K562 (cell line): ENCODE data around the gene ACTR5. TPM values are rescaled to one million over a fixed set of nuclear protein-coding genes. Genes with fewer than 3 reads are reported as not detected.

Experiments used
- CBFA2T2 ChIP-seq: fragments of 450-650 bp; conservative IDR thresholded peaks from 2 replicates; pipeline ENCODE4 v1.6.1; 2017; ENCODE audit warnings: mild to moderate bottlenecking
- CREM ChIP-seq: IDR thresholded peaks from 2 replicates; pipeline ENCODE4 v1.6.1; 2014; ENCODE audit warnings: antibody characterized with exemption, low read depth
- ESRRA ChIP-seq: fragments of 450-650 bp; IDR thresholded peaks from 2 replicates; pipeline ENCODE4 v1.6.1; 2014; ENCODE audit warnings: low read depth, mild to moderate bottlenecking, moderate library complexity, borderline replicate concordance
- HCFC1 ChIP-seq: IDR thresholded peaks from 2 replicates; pipeline ENCODE4 v1.6.1; 2012; ENCODE audit warnings: low read depth, low read length, improper control_type of control experiment
- HDAC1 ChIP-seq, 2 experiments: fragments of 450-650 bp; IDR thresholded peaks; 2 replicates each; pipeline ENCODE4 v1.6.1; 2016 to 2017; ENCODE audit warnings: inconsistent platforms in 1 of 2, mild to moderate bottlenecking in 1 of 2, moderate library complexity in 1 of 2
- HIVEP1 ChIP-seq: fragments of 250-450 bp; sonication (Bioruptor Pico); IDR thresholded peaks from 2 replicates; pipeline ENCODE4 v1.4.0; 2020; ENCODE audit warnings: mild to moderate bottlenecking
- KDM4B ChIP-seq, 2 experiments: fragments of 450-650 bp in 1 of 2; sonication (generic) in 1 of 2; IDR thresholded peaks; 2 replicates each; pipeline ENCODE4 v1.6.1; 2016 to 2017; ENCODE audit warnings: borderline replicate concordance in 2 of 2, antibody characterized with exemption in 1 of 2, low read depth in 1 of 2, mild to moderate bottlenecking in 1 of 2
- KLF16 ChIP-seq: IDR thresholded peaks from 2 replicates; pipeline ENCODE4 v1.6.1; 2016; ENCODE audit warnings: antibody characterized with exemption
- NR4A1 ChIP-seq, 2 experiments: fragments of 250-450 bp in 1 of 2; fragments of 450-650 bp in 1 of 2; sonication (Bioruptor Pico) in 1 of 2; IDR thresholded peaks; 2 replicates each; pipeline versions ENCODE4 v1.4.0 to v1.6.1; 2016 to 2020; ENCODE audit warnings: mild to moderate bottlenecking in 2 of 2, missing compliant biosample characterization in 1 of 2, missing genetic modification characterization in 1 of 2, moderate library complexity in 1 of 2
- RAD51 ChIP-seq: fragments of 450-650 bp; IDR thresholded peaks from 2 replicates; pipeline ENCODE4 v1.7.1; 2016; ENCODE audit warnings: low read depth, mild to moderate bottlenecking, borderline replicate concordance
- SMC3 ChIP-seq: conservative IDR thresholded peaks from 2 replicates; pipeline ENCODE4 v1.6.1; 2011; ENCODE audit warnings: low read depth, low read length, improper control_type of control experiment; ENCODE audit not compliant: insufficient read depth
- ZNF57 ChIP-seq: fragments of 450-650 bp; formaldehyde crosslinking; IDR thresholded peaks from 2 replicates; pipeline ENCODE4 v1.4.0; 2020; ENCODE audit warnings: mild to moderate bottlenecking, moderate library complexity
- polyA plus RNA-seq, 8 experiments: library from polyadenylated mRNA; depleted of rRNA in 4 of 8; stranded (reverse) in 5 of 8; unstranded in 3 of 8; fragments of >200 nt; fragmentation: Nextera tagmentation in 2 of 8; fragmentation: Illumina TruSeq in 1 of 8; extraction: Ambion mirVana in 2 of 8; extraction: Trizol in 1 of 8; gene quantifications; 2 replicates each; pipeline versions ENCODE4 v1.2.1 to v1.2.3, GENCODE V29; 2011 to 2014; ENCODE audit warnings: inconsistent platforms in 1 of 8, missing spikeins in 1 of 8
- total RNA-seq, 7 experiments: library from RNA; depleted of rRNA in 6 of 7; stranded (reverse); fragments of >200 nt in 6 of 7; fragmentation: Illumina TruSeq in 2 of 7; extraction: Trizol in 2 of 7; gene quantifications; 2 replicates each; pipeline versions ENCODE4 v1.2.1 to v1.2.3, GENCODE V29; 2011 to 2021; ENCODE audit warnings: low replicate concordance in 1 of 7
- TF ChIP-seq, protein P1 (sequence below), 3 experiments: fragments of 200-800 bp in 1 of 3; fragments of 250-450 bp in 1 of 3; fragments of 450-650 bp in 1 of 3; sonication (Bioruptor Pico) in 1 of 3; sonication (Bioruptor generic) in 1 of 3; formaldehyde crosslinking in 1 of 3; IDR thresholded peaks; 2 replicates each; pipeline versions ENCODE4 v1.6.1 to v1.8.0; 2016 to 2022; ENCODE audit warnings: mild to moderate bottlenecking in 2 of 3, missing genetic modification characterization in 2 of 3, missing compliant biosample characterization in 1 of 3, moderate library complexity in 1 of 3
- TF ChIP-seq, protein P2 (sequence below): fragments of 250-450 bp; sonication (Bioruptor Pico); IDR thresholded peaks from 2 replicates; pipeline ENCODE4 v1.5.0; 2022; ENCODE audit warnings: mild to moderate bottlenecking
- TF ChIP-seq, protein P3 (sequence below): fragments of 450-650 bp; conservative IDR thresholded peaks from 2 replicates; pipeline ENCODE4 v1.6.1; 2016; ENCODE audit warnings: missing genetic modification characterization, low read depth, mild to moderate bottlenecking, control low read depth, missing compliant biosample characterization
- TF ChIP-seq, protein P4 (sequence below): IDR thresholded peaks from 2 replicates; pipeline ENCODE4 v1.6.1; 2011; ENCODE audit warnings: borderline replicate concordance, low read depth, mild to moderate bottlenecking, moderate library complexity, low read length; ENCODE audit not compliant: insufficient read depth, poor library complexity, severe bottlenecking

Gene ACTR5
- total and polyA plus RNA-seq, 9 of the 15 experiments (the other 6 are each of a cell fraction or from before 2014, with no cell fraction given), result 0.93 to 18.8 (median 12.9) TPM

DNA sequence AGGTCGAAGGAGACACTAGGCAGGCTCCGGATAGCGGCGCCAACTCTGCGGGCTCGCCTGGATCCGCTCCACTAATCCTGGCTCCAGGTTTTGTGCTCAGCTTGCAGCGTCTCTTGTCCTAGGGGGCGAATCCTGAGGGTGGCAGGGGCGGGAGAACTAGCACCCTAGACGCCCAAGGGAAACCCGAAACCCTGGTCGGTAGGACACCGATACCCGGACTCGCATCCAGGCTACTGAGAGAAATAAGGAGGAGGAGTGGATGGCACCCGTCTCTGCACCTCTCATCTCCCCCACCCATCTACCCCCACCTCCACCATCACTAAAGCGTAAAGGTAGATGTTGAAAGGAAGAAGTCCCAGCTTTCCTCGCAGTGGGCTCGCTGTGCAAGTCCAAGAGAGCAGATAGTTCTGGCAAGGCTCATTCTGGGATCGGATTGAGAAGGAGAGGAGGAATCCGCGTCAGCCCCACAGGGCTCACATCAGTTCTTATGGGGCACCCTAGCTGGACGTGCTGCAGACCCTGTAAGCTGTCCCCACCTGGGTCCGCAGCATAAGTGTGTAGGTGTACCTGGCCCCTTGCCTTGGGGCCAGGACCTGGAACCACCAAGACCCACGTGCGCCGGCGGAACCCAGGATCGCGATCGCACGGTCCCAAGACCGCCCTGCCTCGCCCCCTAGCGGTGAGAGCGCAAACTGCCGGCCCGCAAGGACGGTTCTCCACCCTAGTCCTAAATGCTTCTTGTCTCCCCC is 17.1 kb upstream of the ACTR5 start (continued):
- TF ChIP-seq CBFA2T2 (no peak), NR4A1 (CRISPR knock-in tag; IDR thresholded peaks at IDR 0.05) (no peak), NR4A1 (tag; IDR thresholded peaks at IDR 0.05) (no peak), KLF16 (peak; percentile 39; the same call in 1 of the 2 replicates), HCFC1 (peak; percentile 18; the same call in 1 of the 2 replicates), RAD51 (peak; percentile 13; the same call in 1 of the 2 replicates), ZNF57 (no peak), SMC3 (peak; percentile 67), KDM4B (IDR thresholded peaks at IDR 0.05; ENCODE audit: borderline replicate concordance in 2 of 2, low read depth in 1 of 2) (no peak), CREM (peak; percentile 54; the same call in 1 of the 2 replicates), HDAC1 (IDR thresholded peaks at IDR 0.05) (0 out of 4 replicates have a peak, but pooled peaks of 1 of the 2 experiments have one; percentile 22), ESRRA (peak; percentile 21; the same call in 1 of the 2 replicates), HIVEP1 (CRISPR knock-in tag) (no peak)
- TF ChIP-seq, protein P1, sequence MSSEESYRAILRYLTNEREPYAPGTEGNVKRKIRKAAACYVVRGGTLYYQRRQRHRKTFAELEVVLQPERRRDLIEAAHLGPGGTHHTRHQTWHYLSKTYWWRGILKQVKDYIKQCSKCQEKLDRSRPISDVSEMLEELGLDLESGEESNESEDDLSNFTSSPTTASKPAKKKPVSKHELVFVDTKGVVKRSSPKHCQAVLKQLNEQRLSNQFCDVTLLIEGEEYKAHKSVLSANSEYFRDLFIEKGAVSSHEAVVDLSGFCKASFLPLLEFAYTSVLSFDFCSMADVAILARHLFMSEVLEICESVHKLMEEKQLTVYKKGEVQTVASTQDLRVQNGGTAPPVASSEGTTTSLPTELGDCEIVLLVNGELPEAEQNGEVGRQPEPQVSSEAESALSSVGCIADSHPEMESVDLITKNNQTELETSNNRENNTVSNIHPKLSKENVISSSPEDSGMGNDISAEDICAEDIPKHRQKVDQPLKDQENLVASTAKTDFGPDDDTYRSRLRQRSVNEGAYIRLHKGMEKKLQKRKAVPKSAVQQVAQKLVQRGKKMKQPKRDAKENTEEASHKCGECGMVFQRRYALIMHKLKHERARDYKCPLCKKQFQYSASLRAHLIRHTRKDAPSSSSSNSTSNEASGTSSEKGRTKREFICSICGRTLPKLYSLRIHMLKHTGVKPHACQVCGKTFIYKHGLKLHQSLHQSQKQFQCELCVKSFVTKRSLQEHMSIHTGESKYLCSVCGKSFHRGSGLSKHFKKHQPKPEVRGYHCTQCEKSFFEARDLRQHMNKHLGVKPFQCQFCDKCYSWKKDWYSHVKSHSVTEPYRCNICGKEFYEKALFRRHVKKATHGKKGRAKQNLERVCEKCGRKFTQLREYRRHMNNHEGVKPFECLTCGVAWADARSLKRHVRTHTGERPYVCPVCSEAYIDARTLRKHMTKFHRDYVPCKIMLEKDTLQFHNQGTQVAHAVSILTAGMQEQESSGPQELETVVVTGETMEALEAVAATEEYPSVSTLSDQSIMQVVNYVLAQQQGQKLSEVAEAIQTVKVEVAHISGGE (CRISPR knock-in tag; IDR thresholded peaks at IDR 0.05), result no peak
- TF ChIP-seq, protein P2, sequence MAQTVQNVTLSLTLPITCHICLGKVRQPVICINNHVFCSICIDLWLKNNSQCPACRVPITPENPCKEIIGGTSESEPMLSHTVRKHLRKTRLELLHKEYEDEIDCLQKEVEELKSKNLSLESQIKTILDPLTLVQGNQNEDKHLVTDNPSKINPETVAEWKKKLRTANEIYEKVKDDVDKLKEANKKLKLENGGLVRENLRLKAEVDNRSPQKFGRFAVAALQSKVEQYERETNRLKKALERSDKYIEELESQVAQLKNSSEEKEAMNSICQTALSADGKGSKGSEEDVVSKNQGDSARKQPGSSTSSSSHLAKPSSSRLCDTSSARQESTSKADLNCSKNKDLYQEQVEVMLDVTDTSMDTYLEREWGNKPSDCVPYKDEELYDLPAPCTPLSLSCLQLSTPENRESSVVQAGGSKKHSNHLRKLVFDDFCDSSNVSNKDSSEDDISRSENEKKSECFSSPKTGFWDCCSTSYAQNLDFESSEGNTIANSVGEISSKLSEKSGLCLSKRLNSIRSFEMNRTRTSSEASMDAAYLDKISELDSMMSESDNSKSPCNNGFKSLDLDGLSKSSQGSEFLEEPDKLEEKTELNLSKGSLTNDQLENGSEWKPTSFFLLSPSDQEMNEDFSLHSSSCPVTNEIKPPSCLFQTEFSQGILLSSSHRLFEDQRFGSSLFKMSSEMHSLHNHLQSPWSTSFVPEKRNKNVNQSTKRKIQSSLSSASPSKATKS, result no peak
- TF ChIP-seq, protein P3, sequence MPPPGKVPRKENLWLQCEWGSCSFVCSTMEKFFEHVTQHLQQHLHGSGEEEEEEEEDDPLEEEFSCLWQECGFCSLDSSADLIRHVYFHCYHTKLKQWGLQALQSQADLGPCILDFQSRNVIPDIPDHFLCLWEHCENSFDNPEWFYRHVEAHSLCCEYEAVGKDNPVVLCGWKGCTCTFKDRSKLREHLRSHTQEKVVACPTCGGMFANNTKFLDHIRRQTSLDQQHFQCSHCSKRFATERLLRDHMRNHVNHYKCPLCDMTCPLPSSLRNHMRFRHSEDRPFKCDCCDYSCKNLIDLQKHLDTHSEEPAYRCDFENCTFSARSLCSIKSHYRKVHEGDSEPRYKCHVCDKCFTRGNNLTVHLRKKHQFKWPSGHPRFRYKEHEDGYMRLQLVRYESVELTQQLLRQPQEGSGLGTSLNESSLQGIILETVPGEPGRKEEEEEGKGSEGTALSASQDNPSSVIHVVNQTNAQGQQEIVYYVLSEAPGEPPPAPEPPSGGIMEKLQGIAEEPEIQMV (tag), result peak; percentile 65; the same call in 1 of the 2 replicates
- TF ChIP-seq, protein P4, sequence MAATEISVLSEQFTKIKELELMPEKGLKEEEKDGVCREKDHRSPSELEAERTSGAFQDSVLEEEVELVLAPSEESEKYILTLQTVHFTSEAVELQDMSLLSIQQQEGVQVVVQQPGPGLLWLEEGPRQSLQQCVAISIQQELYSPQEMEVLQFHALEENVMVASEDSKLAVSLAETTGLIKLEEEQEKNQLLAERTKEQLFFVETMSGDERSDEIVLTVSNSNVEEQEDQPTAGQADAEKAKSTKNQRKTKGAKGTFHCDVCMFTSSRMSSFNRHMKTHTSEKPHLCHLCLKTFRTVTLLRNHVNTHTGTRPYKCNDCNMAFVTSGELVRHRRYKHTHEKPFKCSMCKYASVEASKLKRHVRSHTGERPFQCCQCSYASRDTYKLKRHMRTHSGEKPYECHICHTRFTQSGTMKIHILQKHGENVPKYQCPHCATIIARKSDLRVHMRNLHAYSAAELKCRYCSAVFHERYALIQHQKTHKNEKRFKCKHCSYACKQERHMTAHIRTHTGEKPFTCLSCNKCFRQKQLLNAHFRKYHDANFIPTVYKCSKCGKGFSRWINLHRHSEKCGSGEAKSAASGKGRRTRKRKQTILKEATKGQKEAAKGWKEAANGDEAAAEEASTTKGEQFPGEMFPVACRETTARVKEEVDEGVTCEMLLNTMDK, result peak; percentile 38
